Keratinocyte (primary cell): Measurements from ENCODE around the gene SH3BP5. TPM values are rescaled to one million over a fixed set of nuclear protein-coding genes. Genes with fewer than 3 reads are reported as not detected.
"Not testable (repeated sequence)": the region's sequence is repeated elsewhere in the genome, so short reads cannot be mapped to it uniquely, and the experiment has no call there.

Source experiments
- DNase-seq: peaks from one replicate; pipeline ENCODE4 v3.0.0-alpha.2; 2011; ENCODE audit warnings: low read depth, missing footprints, low spot score
- FAIRE-seq: peaks from 2 replicates; lab custom pipeline; 2011; peaks lifted over from hg19 to GRCh38; lab: Jason Lieb, UNC
- H2AFZ ChIP-seq: 2 replicates; pipeline ENCODE4 v1.6.0; 2012; ENCODE audit warnings: low read length, control low read depth, inconsistent platforms; ENCODE audit not compliant: control insufficient read depth
- H3K27ac ChIP-seq: 2 replicates; pipeline ENCODE4 v1.5.1; 2011; ENCODE audit warnings: low read length; ENCODE audit not compliant: control insufficient read depth, insufficient read depth
- H3K27me3 ChIP-seq: 3 replicates; pipeline ENCODE4 v1.6.0; 2011; ENCODE audit warnings: low read length; ENCODE audit not compliant: control insufficient read depth, insufficient read depth; ENCODE audit errors: extremely low read depth
- H3K36me3 ChIP-seq, 2 experiments: 2 replicates in 1 of 2; 3 replicates in 1 of 2; pipeline ENCODE4 v1.5.1; 2011; ENCODE audit warnings: low read length in 2 of 2, mild to moderate bottlenecking in 1 of 2; ENCODE audit not compliant: control insufficient read depth in 2 of 2, insufficient read depth in 2 of 2; ENCODE audit errors: extremely low read depth in 1 of 2
- H3K4me1 ChIP-seq: 3 replicates; pipeline ENCODE4 v1.5.1; 2011; ENCODE audit warnings: low read length; ENCODE audit not compliant: control insufficient read depth, insufficient read depth; ENCODE audit errors: extremely low read depth
- H3K4me2 ChIP-seq: 3 replicates; pipeline ENCODE4 v1.6.0; 2011; ENCODE audit warnings: low read depth, low read length; ENCODE audit not compliant: control insufficient read depth, insufficient read depth; ENCODE audit errors: extremely low read depth
- H3K4me3 ChIP-seq, 3 experiments: fragments of 200-600 bp in 1 of 3; sonication (generic) in 1 of 3; 2 replicates in 2 of 3; 3 replicates in 1 of 3; pipeline ENCODE4 v1.5.1; 2011 to 2016; ENCODE audit warnings: low read length in 3 of 3, mild to moderate bottlenecking in 3 of 3, control low read depth in 2 of 3, inconsistent platforms in 1 of 3, low read depth in 1 of 3, mixed read lengths in 1 of 3, mixed run types in 1 of 3, moderate library complexity in 1 of 3; ENCODE audit not compliant: control insufficient read depth in 2 of 3, insufficient read depth in 2 of 3; ENCODE audit errors: extremely low read depth in 1 of 3
- H3K79me2 ChIP-seq: 2 replicates; pipeline ENCODE4 v1.6.0; 2012; ENCODE audit warnings: low read length; ENCODE audit not compliant: control insufficient read depth, insufficient read depth
- H3K9ac ChIP-seq: 3 replicates; pipeline ENCODE4 v1.6.0; 2011; ENCODE audit warnings: low read length; ENCODE audit not compliant: control insufficient read depth, insufficient read depth; ENCODE audit errors: extremely low read depth
- H3K9me1 ChIP-seq: 3 replicates; pipeline ENCODE4 v1.6.0; 2011; ENCODE audit warnings: low read length; ENCODE audit not compliant: control insufficient read depth, insufficient read depth; ENCODE audit errors: extremely low read depth
- H3K9me3 ChIP-seq: 2 replicates; pipeline ENCODE4 v1.5.1; 2012; ENCODE audit warnings: low read depth, low read length; ENCODE audit not compliant: control insufficient read depth
- H4K20me1 ChIP-seq: 3 replicates; pipeline ENCODE4 v1.6.0; 2011; ENCODE audit warnings: low read length; ENCODE audit not compliant: control insufficient read depth, insufficient read depth; ENCODE audit errors: extremely low read depth
- CTCF ChIP-seq, 3 experiments: IDR thresholded peaks in 1 of 3; conservative IDR thresholded peaks in 1 of 3; optimal IDR thresholded peaks in 1 of 3; 2 replicates in 2 of 3; 3 replicates in 1 of 3; pipeline versions ENCODE3 to v1.5.1; 2011; ENCODE audit warnings: low read length in 3 of 3, mild to moderate bottlenecking in 3 of 3, moderate library complexity in 2 of 3, control low read depth in 1 of 3, inconsistent platforms in 1 of 3; ENCODE audit not compliant: insufficient read depth in 2 of 3; ENCODE audit errors: extremely low read depth in 1 of 3
- EZH2 ChIP-seq: IDR thresholded peaks from one replicate; pipeline ENCODE4 v1.6.1; 2012; ENCODE audit warnings: inconsistent platforms, mild to moderate bottlenecking, low read length, moderate library complexity
- dilution Hi-C: fragments of 300-500 bp; cut with MboI; formaldehyde crosslinking; loops from one replicate; pipeline ENCODE4 v1.7.0; 2020; ENCODE audit warnings: low sequenced_read_pairs; ENCODE audit not compliant: extremely low pct_ligation_motif_present
- polyA plus RNA-seq, 5 experiments: library from polyadenylated mRNA; depleted of rRNA in 3 of 5; stranded (reverse) in 3 of 5; stranded (forward) in 1 of 5; unstranded in 1 of 5; fragments of >200 nt; gene quantifications; 1 replicate in 1 of 5; 2 replicates in 3 of 5; 3 replicates in 1 of 5; pipeline versions ENCODE4 v1.2.1 to v1.2.3, GENCODE V29; 2011 to 2012; ENCODE audit warnings: missing spikeins in 2 of 5, low read depth in 1 of 5, low replicate concordance in 1 of 5

SH3BP5 gene
- polyA plus RNA-seq, 1 donor (not counting 4 experiments of a cell fraction or from before 2014, with no cell fraction given) = 13.4 TPM

DNA sequence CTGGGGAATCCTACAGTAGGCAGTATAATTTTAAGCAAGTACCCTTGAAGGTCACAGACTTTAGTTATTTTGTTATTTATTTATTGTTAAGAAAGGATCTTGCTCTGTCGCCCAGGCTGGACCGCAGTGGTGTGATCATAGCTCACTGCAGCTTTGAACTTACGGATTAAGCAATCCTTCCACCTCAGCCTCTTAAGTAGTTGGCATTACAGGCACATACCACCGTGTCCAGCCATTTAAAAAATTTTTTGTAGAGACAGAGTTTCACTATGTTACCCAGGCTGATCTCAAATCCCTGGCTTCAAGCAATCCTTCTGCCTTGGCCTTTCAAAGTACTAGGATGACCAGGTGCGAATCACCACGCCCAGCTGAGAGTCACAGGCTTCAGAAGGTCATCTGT lies 22.1 kb upstream of the SH3BP5 start:
- H3K27ac ChIP-seq = no peak overlapping the region
- H3K36me3 ChIP-seq = no peaks in the 10 kb centered on the region
- H3K27me3 ChIP-seq = no peaks in the 10 kb centered on the region
- FAIRE-seq = no peak
- dilution Hi-C loops = no loop called here
- no peak overlapping the region for H3K4me3 ChIP-seq
- no peak overlapping the region for H3K9ac ChIP-seq
- H2AFZ ChIP-seq = no peak overlapping the region
- H3K4me2 ChIP-seq = no peak overlapping the region
- no peaks in the 10 kb centered on the region for H3K79me2 ChIP-seq
- DNase-seq = no peak
- no peaks in the 10 kb centered on the region for H3K4me1 ChIP-seq
- H4K20me1 ChIP-seq = no peaks in the 10 kb centered on the region
- no peaks in the 10 kb centered on the region for H3K9me1 ChIP-seq
- no peaks in the 10 kb centered on the region for H3K9me3 ChIP-seq
- TF ChIP-seq EZH2 (no peak), CTCF (optimal IDR thresholded peaks at IDR 0.05 in 1 of 3, IDR thresholded peaks at IDR 0.05 in 1 of 3, conservative IDR thresholded peaks at IDR 0.05 in 1 of 3; ENCODE audit: extremely low read depth in 1 of 3, insufficient read depth in 2 of 3, low read length in 3 of 3) (no peak)

DNA sequence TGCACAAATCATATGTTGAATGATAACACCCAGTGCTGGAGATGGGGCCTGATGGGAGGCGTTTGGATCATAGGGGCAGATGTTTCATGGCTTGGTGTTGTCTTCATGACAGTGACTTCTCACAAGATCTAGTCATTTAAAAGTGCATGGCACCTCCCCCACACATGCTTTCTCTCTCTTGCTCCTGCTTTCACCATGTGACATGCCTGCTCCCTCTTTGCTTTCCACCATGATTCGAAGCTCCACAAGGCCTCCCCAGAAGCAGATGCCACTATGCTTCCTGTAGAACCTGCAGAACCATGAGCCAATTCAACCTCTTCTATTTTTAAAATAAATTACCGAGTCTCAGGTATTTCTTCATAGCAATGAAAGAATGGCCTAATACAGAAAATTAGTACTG lies 17.8 kb upstream of the SH3BP5 start:
- no peak overlapping the region for H3K4me2 ChIP-seq
- H3K4me3 ChIP-seq = no peak overlapping the region
- no peaks in the 10 kb centered on the region for H3K9me1 ChIP-seq
- no peak overlapping the region for H2AFZ ChIP-seq
- TF ChIP-seq CTCF (optimal IDR thresholded peaks at IDR 0.05 in 1 of 3, IDR thresholded peaks at IDR 0.05 in 1 of 3, conservative IDR thresholded peaks at IDR 0.05 in 1 of 3; ENCODE audit: extremely low read depth in 1 of 3, insufficient read depth in 2 of 3, low read length in 3 of 3) = no peak
- TF ChIP-seq EZH2 = no peak
- H3K27ac ChIP-seq = no peak overlapping the region
- no peak for DNase-seq
- FAIRE-seq = no peak
- no peaks in the 10 kb centered on the region for H3K9me3 ChIP-seq
- peaks cover 3% of the 10 kb centered on the region for H3K27me3 ChIP-seq
- H4K20me1 ChIP-seq = no peaks in the 10 kb centered on the region
- no peaks in the 10 kb centered on the region for H3K36me3 ChIP-seq
- no peaks in the 10 kb centered on the region for H3K4me1 ChIP-seq
- no peaks in the 10 kb centered on the region for H3K79me2 ChIP-seq
- no peak overlapping the region for H3K9ac ChIP-seq
- dilution Hi-C loops = no loop called here

- FAIRE-seq, H4K20me1 ChIP-seq, H3K27me3 ChIP-seq, H3K4me3 ChIP-seq, H3K79me2 ChIP-seq, H3K9me3 ChIP-seq, H3K9me1 ChIP-seq, H3K4me2 ChIP-seq, DNase-seq, H3K27ac ChIP-seq, H3K9ac ChIP-seq, H3K36me3 ChIP-seq, dilution Hi-C loops, H2AFZ ChIP-seq, H3K4me1 ChIP-seq: not testable (repeated sequence)
Observed at GRCh38 chr3:15349438-15349837, 17.1 kb upstream of the SH3BP5 start.
